Stromal cell of bone marrow (primary cell): Measurements from ENCODE around the gene UNK.

Experiments used
- DNase-seq: peaks from one replicate; pipeline ENCODE4 v3.0.0-alpha.2; 2012; ENCODE audit warnings: low read depth

UNK gene

DNA sequence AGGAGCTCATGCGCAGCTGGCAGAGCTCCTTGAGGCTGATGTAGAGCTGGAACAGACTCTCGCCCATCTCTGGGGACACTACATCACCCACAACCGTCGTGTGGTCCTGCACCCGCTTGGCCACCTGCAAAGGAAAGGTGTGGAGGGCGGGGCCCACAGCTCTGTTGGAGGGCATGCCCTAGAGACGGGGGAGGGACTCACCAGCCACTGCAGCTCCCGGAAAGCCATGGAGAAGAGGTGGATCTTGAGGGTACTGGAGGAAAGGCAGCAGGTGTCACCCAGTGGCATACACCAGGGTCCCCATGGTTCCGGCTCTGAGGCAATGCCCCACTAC is 51.0 kb downstream of the UNK start:
- no peak for DNase-seq

- DNase-seq, result no peak
Observed at GRCh38 chr17:75836605-75837004, 52.0 kb downstream of the UNK start.

GRCh38 chr17:75837899-75838298 is 53.3 kb downstream of the UNK start:
- no peak for DNase-seq

- no peak for DNase-seq
Observed at GRCh38 chr17:75838410-75838809, 53.8 kb downstream of the UNK start.

GRCh38 chr17:75839942-75840798 is 55.6 kb downstream of the UNK start:
- no peak for DNase-seq

DNA sequence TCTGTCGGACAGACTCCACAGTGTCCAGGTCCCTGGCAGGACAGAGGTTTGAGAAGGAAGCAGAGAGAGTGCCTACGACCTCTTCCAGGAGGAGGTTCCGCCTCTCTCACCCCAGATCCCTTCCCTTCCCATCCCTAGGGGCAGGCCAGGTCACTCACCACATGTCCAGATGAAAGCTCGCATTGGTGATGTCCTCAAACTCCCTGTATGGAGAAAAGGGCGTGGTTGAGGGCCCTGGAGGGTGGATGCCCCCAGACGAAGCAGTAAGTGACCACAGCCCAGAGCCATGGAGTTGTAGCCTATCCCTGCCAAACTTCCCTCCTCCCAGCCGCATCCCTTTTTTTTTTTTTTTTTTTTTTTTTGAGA is 56.2 kb downstream of the UNK start:
- no peak for DNase-seq

- DNase-seq, result no peak
Observed at GRCh38 chr17:75842411-75842810, 57.8 kb downstream of the UNK start.

- DNase-seq, result no peak
Observed at GRCh38 chr17:75842963-75843576, 58.5 kb downstream of the UNK start.

GRCh38 chr17:75843577-75844529 is 59.2 kb downstream of the UNK start, which contains the start of gene UNC13D:
TSS of gene UNC13D (minus strand) at chr17:75844404. CDS start at chr17:75844337, 67 bp downstream.
- no peak for DNase-seq

GRCh38 chr17:75844530-75845057 is 60.0 kb downstream of the UNK start:
- no peak for DNase-seq

DNA sequence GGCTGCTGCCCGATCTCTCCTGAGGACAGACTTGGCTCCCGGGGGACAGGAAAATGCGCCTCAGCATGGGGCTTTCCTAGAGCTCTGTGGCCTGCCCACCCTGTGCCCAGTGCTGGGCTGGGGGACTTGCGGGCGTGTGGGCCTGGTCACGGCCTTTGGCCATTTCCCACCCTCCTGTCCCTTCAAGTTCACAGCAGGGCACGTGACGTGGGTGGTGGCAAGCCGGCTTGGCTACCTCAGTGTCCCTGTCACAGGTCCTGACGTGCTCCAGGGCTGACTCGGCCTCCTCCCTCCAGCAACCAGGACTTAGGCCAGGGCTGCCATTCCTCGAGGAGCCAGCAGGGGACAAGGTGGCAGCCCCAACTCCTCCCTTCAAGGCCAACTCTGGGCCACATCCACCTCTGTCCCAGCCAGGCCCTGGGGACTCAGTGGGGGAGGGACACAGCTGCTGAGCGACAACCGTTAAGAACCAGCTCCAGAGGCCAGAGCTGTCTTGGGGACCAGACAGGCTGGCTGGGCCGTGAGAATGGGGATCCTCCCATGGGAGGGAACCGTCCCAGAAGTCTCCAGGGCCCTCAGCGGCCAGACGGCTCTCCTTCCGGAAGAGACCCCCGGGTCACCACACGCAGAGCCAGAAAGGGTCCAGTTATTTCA is 60.6 kb downstream of the UNK start:
- DNase-seq, result peak; percentile 36

DNA sequence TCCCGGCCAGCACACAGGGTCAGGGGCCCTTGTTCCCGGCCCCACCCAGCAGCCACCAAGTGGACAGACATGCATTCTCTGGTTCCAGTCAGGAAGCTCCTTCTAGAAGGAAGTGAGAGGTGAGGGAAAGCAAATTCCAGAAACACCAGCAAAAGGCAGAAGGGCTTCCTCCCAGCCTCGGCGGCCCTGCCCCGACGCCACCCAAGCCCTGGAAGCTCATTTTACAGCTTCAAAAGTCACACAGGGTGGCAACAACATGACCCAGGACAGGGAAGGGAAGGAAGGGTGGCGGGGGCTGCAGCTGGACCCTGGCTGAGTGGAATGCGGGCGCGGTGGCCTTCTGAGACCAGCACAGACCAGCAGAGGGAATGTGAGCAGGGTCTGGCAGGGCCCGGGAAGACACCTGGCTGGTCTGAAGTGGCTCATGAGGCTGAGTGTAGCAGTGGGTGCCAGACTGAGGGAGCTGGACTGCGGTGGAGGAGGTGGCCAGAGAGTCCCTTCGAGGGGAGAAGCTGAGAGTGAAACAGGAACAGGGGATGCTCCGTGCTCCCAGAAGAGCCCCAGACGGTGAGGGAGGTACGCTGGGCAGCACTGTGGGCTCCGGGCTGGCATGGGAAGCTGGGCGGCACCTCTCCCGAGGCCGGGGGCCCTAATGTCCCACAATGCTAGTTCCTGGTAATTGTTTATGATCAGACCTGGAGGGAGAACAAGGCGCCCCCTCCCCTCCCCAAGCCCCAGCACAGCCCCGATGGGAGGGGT is 61.5 kb downstream of the UNK start:
- no peak for DNase-seq

DNA sequence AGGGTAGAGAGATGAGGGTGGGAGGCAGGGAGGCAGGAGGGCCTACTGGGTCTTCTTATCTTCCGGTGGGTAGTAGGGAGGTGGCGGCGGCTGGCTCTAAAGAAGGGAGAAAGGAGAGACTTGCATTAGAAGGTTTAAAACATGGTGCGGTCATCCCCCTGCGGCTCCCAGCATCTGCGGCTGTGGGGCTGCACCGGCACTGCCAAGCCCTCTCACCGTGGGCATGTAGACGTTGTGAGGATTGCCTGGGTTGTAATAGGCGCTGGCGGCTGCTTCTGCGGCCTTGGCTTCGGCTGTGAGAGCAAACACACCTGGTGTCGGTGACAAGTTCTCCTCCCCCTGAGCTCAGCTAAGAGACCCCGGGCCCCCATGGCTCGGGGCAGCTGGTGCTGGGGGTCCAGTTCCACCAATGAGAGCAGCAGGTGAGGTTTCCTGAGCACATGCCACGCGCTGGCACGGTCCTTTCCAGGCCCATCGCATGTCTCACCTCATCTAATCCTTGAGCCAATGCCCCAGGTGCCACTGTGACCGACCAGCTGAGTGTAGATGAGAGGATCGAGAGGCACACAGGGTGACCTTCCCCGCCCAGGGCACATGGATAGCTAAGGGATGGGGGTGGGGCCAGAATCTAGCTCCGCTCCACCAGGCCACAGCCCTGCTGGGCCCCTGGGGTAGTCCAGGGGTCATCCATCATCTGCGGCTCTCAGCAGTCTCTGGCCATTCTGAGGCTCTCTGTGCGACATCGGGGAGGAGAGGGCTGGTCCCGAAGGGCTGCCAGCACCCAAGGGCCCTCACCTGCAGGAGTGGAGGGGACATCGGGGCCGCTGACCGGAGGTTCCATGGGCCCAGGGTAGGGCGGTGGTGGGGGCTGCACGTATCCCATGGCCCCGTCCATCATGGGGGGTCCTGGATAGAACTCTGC is 62.3 kb downstream of the UNK start:
- no peak for DNase-seq

DNA sequence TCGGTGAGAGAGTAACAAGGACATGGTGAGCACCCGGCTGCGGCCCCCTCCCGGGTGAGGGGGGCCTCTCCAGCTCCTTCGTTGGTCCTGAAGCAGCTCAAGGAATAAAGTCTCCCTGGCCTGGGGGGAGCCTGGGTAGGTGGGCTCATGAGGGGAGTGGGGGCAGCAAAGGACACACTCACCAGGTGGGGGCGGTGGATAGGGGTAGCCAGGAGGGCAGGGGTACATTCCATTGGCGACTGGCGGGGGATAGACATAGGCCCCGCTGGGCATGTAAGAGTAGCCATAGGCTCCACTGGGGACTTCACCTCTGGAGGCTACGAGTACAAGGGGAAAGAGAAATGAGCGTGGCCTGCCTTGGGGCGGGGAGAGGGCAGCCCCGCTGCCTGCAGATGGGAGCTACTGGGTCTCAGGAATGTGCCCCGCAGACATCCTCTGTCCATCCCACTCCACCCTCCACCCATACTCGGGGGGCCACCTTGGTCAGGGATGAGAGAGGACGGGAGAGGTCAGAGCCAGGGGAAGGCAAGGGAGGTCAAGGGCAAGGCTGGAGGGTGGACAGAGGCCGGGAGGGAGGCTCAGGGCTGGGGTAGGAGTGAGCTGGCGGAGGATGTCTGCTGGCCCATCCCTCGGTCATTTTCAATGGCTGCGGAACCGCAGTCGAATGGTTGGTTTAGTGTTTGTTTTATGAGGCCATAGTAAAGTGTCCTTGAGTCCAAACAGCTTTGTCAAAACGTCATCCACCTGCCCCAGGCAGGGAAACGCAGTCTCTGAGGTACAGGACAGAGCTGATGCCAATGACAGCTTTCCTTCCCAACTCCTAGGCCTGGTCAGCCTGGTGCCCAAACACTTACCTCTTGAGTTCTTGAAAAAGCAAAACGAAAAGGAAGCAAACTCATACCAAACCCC is 63.3 kb downstream of the UNK start:
- DNase-seq, result no peak

DNA sequence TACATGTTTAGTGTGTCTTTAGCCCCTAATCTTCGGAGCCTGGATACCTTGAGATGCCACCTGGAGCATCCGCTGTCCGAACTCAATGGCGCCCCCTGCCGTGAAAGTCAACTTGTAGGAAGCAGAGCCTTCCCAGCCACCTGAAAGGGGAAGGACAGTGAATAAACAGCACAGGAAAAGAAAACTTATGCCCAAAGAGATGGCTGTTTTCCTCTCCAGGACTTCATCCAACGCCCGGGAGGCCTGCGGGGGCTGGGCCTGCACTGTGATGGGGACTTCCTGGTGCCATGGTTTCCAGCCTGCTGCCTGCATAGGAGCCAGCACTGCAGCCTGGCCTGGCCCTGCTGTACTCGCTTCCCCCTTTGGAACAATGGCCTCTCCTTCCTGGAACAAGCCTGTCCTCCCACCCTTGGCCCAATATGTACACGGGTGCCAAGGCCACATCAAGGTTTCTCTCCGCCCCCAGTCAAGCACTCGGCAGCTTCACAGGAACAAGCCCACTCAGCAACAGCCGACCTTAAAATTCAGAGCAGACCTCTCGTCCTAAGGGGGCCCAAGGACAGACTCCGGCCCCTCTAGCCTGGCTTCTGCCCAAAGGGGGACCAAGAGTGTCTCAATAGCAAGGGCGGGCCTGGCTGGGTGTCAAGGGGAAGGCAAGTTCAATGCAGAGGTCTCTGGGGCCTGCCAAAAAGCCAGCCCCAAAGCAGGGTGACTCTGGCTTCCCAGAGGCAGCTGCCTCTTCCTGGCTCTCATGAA is 64.1 kb downstream of the UNK start:
- DNase-seq, result no peak

- DNase-seq, result no peak
Observed at GRCh38 chr17:75849279-75849646, 64.7 kb downstream of the UNK start.

DNA sequence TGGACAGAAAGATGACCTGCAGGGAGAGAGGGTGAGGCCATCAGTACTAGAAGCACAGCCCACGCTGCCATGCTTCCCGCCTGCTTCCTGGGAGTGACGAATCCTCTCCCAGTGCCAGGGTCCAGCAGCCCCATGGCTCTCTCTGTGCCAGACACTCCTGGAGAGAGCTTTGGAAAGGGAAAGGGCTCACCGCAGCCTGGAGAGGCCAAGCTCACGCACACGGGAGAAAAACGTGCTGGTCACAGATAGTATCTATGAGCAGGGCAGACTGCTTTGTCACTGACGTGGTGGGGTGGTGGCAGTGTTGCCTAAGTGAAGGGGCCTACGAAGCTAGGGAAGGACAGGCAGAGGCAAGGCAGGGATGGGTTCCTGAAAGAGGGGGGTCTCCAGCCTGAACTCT is 65.1 kb downstream of the UNK start:
- DNase-seq, result no peak
